GM20000 (cell line): ENCODE results near the gene DNAJC4.

Experiments
- DNase-seq: peaks from one replicate; pipeline ENCODE4 v3.0.0; 2012; ENCODE audit warnings: low spot score
- CTCF ChIP-seq: IDR thresholded peaks from 2 replicates; pipeline ENCODE4 v1.5.1; 2012; ENCODE audit warnings: mild to moderate bottlenecking, control low read depth; ENCODE audit errors: extremely low read depth, missing control alignments

DNAJC4 gene

GRCh38 chr11:64186492-64187165 lies 43.7 kb upstream of the DNAJC4 start:
- DNase-seq, result no peak
- no peak for TF ChIP-seq CTCF

GRCh38 chr11:64192434-64192833 lies 37.9 kb upstream of the DNAJC4 start:
- TF ChIP-seq CTCF, result no peak
- no peak for DNase-seq

GRCh38 chr11:64196626-64197025 lies 33.7 kb upstream of the DNAJC4 start:
- no peak for TF ChIP-seq CTCF
- no peak for DNase-seq

- no peak for DNase-seq
- TF ChIP-seq CTCF, result no peak
Measured at GRCh38 chr11:64198511-64198910, 31.8 kb upstream of the DNAJC4 start.

- DNase-seq, result no peak
- no peak for TF ChIP-seq CTCF
Measured at GRCh38 chr11:64201543-64201942, 28.8 kb upstream of the DNAJC4 start.

GRCh38 chr11:64202992-64203391 lies 27.4 kb upstream of the DNAJC4 start:
- DNase-seq, result no peak
- no peak for TF ChIP-seq CTCF

- DNase-seq, result no peak
- no peak for TF ChIP-seq CTCF
Measured at GRCh38 chr11:64203421-64204079, 26.8 kb upstream of the DNAJC4 start.
